A549 treated with ZK216348 at 1 μM for 4 hours (cell line): ENCODE results near the gene BLNK. TPM values are rescaled to one million over a fixed set of nuclear protein-coding genes. Genes with fewer than 3 reads are reported as not detected.

Experiments
- total RNA-seq: library from RNA; stranded (reverse); fragments of 200-300 nt; extraction: Qiagen RNA extraction; gene quantifications from 5 replicates; pipeline ENCODE4 v1.2.3, GENCODE V29; 2022; ENCODE audit warnings: low read depth

The BLNK gene
- total RNA-seq = not detected in 5 replicates

GRCh38 chr10:96271016-96271815, at the start of gene BLNK:
Gene BLNK (minus strand): TSS chr10:96271569. CDS start chr10:96271398, 171 bp downstream.

GRCh38 chr10:96304230-96304629, 32.9 kb upstream of the BLNK start, which contains the start of gene DNTT:
Gene DNTT (plus strand): TSS chr10:96304434. CDS start chr10:96304498, 64 bp downstream.

Other genes starting within 250 kb of the BLNK start
- gene CCNJ, start 228.0 kb downstream of the BLNK start, total RNA-seq = 4.3 to 7.7 TPM (median 6.4 TPM) in 5 replicates
- gene ZNF518A, start 141.3 kb downstream of the BLNK start, total RNA-seq = 3.8 to 9.3 TPM (median 6.8 TPM) in 5 replicates
- gene DNTT, start 32.9 kb upstream of the BLNK start, total RNA-seq = not detected in 5 replicates
- not detected in 5 replicates for gene OPALIN, start 87.4 kb upstream of the BLNK start, total RNA-seq
- 0.08 to 0.16 TPM (median 0.12 TPM) in 4 of 5 replicates, not detected in the other for gene TLL2, start 242.4 kb upstream of the BLNK start, total RNA-seq